ENCODE measurements around the gene UMOD.

The UMOD gene

DNA sequence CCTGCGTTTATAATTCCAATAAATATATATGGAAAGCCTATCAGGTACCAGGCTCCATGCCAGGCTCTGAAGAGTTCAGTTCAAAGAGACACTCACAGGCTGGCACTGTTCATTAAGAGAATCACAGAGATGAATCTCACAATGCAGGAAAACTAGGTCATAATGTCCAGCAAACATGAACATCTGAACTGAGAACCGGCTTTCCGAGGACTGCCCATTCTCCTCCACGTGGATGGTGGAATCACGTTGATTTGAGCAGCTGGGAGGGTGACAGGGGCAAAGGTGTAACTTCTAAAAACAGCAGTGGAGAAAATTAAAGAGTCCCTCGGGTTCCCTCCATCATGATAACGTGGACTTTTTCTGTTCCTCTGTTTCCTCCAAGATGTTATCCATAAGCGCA lies 35.4 kb downstream of the UMOD start:
- no peak for TF ChIP-seq TCF12 (IDR thresholded peaks at IDR 0.05; ENCODE audit: low read depth)
- no peak for TF ChIP-seq EP300 (IDR thresholded peaks at IDR 0.05; ENCODE audit: borderline replicate concordance)
- no peak for TF ChIP-seq EGR1 (IDR thresholded peaks at IDR 0.05)
- TF ChIP-seq YY1 (IDR thresholded peaks at IDR 0.05; ENCODE audit: low read depth), result no peak
- TF ChIP-seq, protein P1, sequence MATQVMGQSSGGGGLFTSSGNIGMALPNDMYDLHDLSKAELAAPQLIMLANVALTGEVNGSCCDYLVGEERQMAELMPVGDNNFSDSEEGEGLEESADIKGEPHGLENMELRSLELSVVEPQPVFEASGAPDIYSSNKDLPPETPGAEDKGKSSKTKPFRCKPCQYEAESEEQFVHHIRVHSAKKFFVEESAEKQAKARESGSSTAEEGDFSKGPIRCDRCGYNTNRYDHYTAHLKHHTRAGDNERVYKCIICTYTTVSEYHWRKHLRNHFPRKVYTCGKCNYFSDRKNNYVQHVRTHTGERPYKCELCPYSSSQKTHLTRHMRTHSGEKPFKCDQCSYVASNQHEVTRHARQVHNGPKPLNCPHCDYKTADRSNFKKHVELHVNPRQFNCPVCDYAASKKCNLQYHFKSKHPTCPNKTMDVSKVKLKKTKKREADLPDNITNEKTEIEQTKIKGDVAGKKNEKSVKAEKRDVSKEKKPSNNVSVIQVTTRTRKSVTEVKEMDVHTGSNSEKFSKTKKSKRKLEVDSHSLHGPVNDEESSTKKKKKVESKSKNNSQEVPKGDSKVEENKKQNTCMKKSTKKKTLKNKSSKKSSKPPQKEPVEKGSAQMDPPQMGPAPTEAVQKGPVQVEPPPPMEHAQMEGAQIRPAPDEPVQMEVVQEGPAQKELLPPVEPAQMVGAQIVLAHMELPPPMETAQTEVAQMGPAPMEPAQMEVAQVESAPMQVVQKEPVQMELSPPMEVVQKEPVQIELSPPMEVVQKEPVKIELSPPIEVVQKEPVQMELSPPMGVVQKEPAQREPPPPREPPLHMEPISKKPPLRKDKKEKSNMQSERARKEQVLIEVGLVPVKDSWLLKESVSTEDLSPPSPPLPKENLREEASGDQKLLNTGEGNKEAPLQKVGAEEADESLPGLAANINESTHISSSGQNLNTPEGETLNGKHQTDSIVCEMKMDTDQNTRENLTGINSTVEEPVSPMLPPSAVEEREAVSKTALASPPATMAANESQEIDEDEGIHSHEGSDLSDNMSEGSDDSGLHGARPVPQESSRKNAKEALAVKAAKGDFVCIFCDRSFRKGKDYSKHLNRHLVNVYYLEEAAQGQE (IDR thresholded peaks at IDR 0.05; ENCODE audit: low read depth), result no peak
- no peak for TF ChIP-seq RAD21 (IDR thresholded peaks at IDR 0.05; ENCODE audit: low read depth)
- no peak for TF ChIP-seq USF1 (IDR thresholded peaks at IDR 0.05)
- no peak for TF ChIP-seq CEBPB (IDR thresholded peaks at IDR 0.05)
- TF ChIP-seq TEAD4 (IDR thresholded peaks at IDR 0.05), result no peak
- no peak for TF ChIP-seq ZBTB7A (IDR thresholded peaks at IDR 0.05; ENCODE audit: low read depth)

DNA sequence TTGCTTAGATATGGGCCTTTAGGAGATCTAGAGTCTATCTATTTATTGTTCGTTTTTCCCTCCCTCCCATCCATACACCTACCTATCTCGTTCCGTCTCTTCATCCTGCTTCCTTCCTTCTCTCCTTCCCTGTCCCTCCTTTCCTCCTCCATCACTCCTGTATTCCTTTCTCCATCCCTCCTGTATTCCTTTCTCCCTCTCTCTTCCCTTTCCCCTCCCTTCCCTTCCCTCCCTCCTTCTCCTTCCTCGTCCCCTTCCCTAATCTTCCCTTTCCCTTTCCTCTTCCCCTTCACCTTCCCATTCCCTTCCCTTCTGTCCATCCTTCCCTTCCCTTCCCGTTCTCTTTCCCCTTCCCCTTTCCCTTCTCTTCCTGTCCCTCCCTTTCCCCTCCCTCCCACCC lies 35.8 kb downstream of the UMOD start:
- TF ChIP-seq MAX (IDR thresholded peaks at IDR 0.05), result no peak
- TF ChIP-seq USF1 (IDR thresholded peaks at IDR 0.05), result no peak
- TF ChIP-seq EGR1 (IDR thresholded peaks at IDR 0.05), result no peak
- TF ChIP-seq, protein P1 (IDR thresholded peaks at IDR 0.05; ENCODE audit: low read depth), result no peak
- no peak for TF ChIP-seq TAF1 (IDR thresholded peaks at IDR 0.05; ENCODE audit: low read depth)
- no peak for TF ChIP-seq FOXM1 (IDR thresholded peaks at IDR 0.05; ENCODE audit: borderline replicate concordance, low read depth)
- TF ChIP-seq RAD21 (IDR thresholded peaks at IDR 0.05; ENCODE audit: low read depth), result no peak
- TF ChIP-seq EP300 (IDR thresholded peaks at IDR 0.05; ENCODE audit: borderline replicate concordance), result no peak
- TF ChIP-seq TCF12 (IDR thresholded peaks at IDR 0.05; ENCODE audit: low read depth), result no peak
- TF ChIP-seq CREB1 (IDR thresholded peaks at IDR 0.05; ENCODE audit: low read depth), result no peak
- no peak for TF ChIP-seq TEAD4 (IDR thresholded peaks at IDR 0.05)
- no peak for TF ChIP-seq YY1 (IDR thresholded peaks at IDR 0.05; ENCODE audit: low read depth)
- TF ChIP-seq CEBPB (IDR thresholded peaks at IDR 0.05), result no peak
- no peak for TF ChIP-seq ZBTB7A (IDR thresholded peaks at IDR 0.05; ENCODE audit: low read depth)
- TF ChIP-seq NFIC (IDR thresholded peaks at IDR 0.05), result no peak

- no peak for TF ChIP-seq FOXM1 (IDR thresholded peaks at IDR 0.05; ENCODE audit: borderline replicate concordance, low read depth)
- TF ChIP-seq YY1 (IDR thresholded peaks at IDR 0.05; ENCODE audit: low read depth), result no peak
- TF ChIP-seq TAF1 (IDR thresholded peaks at IDR 0.05; ENCODE audit: low read depth), result no peak
- TF ChIP-seq CEBPB (IDR thresholded peaks at IDR 0.05), result no peak
- TF ChIP-seq, protein P1 (IDR thresholded peaks at IDR 0.05; ENCODE audit: low read depth), result no peak
- TF ChIP-seq ZBTB7A (IDR thresholded peaks at IDR 0.05; ENCODE audit: low read depth), result no peak
- no peak for TF ChIP-seq USF1 (IDR thresholded peaks at IDR 0.05)
- no peak for TF ChIP-seq EP300 (IDR thresholded peaks at IDR 0.05; ENCODE audit: borderline replicate concordance)
- no peak for TF ChIP-seq NFIC (IDR thresholded peaks at IDR 0.05)
- no peak for TF ChIP-seq TCF12 (IDR thresholded peaks at IDR 0.05; ENCODE audit: low read depth)
- TF ChIP-seq CREB1 (IDR thresholded peaks at IDR 0.05; ENCODE audit: low read depth), result no peak
- no peak for TF ChIP-seq TEAD4 (IDR thresholded peaks at IDR 0.05)
- no peak for TF ChIP-seq MAX (IDR thresholded peaks at IDR 0.05)
- no peak for TF ChIP-seq RAD21 (IDR thresholded peaks at IDR 0.05; ENCODE audit: low read depth)
These were observed 36.8 kb downstream of the UMOD start for GRCh38 chr16:20315764-20316163.

- TF ChIP-seq TEAD4 (IDR thresholded peaks at IDR 0.05), result no peak
- no peak for TF ChIP-seq MAX (IDR thresholded peaks at IDR 0.05)
- TF ChIP-seq YY1 (IDR thresholded peaks at IDR 0.05; ENCODE audit: low read depth), result no peak
- TF ChIP-seq NFIC (IDR thresholded peaks at IDR 0.05), result no peak
- TF ChIP-seq TAF1 (IDR thresholded peaks at IDR 0.05; ENCODE audit: low read depth), result no peak
- TF ChIP-seq RAD21 (IDR thresholded peaks at IDR 0.05; ENCODE audit: low read depth), result no peak
- TF ChIP-seq CREB1 (IDR thresholded peaks at IDR 0.05; ENCODE audit: low read depth), result no peak
- TF ChIP-seq USF1 (IDR thresholded peaks at IDR 0.05), result no peak
- TF ChIP-seq ZBTB7A (IDR thresholded peaks at IDR 0.05; ENCODE audit: low read depth), result no peak
- no peak for TF ChIP-seq FOXM1 (IDR thresholded peaks at IDR 0.05; ENCODE audit: borderline replicate concordance, low read depth)
These were observed 37.9 kb downstream of the UMOD start for GRCh38 chr16:20314575-20314974.

Measured in Ishikawa (cell line).